GM20431 (cell line): ENCODE data around the gene TRIP13.

Experiments
- in situ Hi-C: fragments of 300-500 bp; cut with MseI, MboI; formaldehyde crosslinking; loops from one replicate; pipeline ENCODE4 v1.15.0; 2020; ENCODE audit warnings: low sequenced_read_pairs; ENCODE audit not compliant: unreplicated experiment

TRIP13 gene

DNA sequence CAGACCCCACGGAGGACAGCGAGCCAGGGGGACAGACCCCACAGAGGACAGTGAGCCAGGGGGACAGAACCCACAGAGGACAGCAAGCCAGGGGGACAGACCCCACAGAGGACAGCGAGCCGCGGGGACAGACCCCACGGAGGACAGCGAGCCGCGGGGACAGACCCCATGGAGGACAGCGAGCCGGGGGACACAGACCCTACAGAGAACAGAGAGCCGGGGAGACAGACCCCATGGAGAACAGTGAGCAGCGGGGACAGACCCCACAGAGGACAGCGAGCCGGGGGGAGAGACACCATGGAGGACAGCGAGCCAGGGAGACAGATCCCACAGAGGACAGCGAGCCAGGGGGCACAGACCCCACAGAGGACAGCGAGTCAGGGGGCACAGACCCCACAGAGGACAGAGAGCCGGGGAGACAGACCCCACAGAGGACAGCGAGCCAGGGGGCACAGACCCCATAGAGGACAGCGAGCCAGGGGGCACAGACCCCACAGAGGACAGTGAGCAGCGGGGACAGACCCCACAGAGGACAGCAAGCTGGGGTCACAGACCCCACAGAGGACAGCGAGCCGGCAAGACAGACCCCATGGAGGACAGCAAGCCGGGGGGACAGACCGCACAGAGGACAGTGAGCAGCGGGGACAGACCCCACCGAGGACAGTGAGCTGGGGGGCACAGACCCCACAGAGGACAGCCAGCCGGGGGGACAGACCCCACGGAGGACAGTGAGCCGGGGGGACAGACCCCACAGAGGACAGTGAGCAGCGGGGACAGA, 37.5 kb upstream of the TRIP13 start:
- in situ Hi-C loops, result no loop called here

- in situ Hi-C loops, result no loop called here
Observed at GRCh38 chr5:855771-856530, 36.7 kb upstream of the TRIP13 start.

DNA sequence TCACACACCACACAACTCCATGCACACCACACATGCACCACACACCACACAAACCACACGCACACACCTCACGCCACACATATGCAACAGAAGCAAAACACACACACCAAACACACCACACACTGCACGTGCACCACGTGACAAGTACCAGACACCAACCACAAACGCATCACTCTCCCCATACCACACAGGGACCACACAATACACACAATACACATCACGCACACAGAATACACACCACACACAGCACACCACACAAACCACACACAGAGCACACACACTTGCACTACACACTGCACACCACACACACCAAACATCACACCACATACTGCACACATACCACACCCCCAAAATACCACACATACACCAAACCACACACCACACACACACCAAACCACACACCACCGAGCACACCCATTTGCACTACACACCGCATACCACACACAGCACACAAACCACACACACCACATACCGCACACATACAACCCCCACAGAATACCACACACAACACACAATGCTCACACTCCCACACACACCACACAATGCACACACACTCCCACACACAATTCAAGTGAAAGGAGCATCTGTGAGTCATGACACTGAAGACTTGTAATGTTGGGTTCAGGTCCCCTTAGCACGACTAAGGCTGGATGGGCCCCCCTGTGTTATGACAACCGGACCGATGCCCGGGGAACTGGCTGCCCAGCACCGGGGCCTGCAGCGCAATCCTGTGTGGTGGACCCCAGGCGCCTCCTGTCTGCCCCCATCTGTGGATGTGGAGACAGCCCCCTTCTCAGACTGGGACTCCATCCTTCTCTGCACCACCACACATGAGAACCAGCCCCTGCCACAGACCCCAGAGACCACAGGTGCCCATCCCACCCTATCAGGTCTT, 35.9 kb upstream of the TRIP13 start:
- in situ Hi-C loops, result no loop called here

DNA sequence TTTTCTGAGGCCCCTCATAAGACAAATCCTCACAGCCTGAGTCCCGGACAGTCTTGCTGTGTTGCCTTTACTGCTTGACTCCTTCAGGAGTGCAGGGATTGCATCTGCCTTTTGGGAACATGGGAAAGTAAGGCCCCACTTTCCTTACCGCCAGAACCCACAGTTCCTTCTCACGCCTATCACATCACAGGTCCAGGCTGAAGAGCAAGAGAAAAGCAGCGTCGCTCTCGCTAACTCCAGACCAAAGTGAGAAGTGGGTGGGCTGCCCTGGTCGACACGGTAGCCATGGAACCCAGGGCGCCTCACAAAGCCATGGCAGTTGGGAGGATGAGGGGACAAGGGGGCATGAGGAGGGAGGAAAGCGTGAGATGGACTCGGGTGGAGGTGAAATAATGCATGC, 34.0 kb upstream of the TRIP13 start:
- in situ Hi-C loops, result no loop called here

- in situ Hi-C loops, result no loop called here
Observed at GRCh38 chr5:859391-859790, 33.3 kb upstream of the TRIP13 start.

DNA sequence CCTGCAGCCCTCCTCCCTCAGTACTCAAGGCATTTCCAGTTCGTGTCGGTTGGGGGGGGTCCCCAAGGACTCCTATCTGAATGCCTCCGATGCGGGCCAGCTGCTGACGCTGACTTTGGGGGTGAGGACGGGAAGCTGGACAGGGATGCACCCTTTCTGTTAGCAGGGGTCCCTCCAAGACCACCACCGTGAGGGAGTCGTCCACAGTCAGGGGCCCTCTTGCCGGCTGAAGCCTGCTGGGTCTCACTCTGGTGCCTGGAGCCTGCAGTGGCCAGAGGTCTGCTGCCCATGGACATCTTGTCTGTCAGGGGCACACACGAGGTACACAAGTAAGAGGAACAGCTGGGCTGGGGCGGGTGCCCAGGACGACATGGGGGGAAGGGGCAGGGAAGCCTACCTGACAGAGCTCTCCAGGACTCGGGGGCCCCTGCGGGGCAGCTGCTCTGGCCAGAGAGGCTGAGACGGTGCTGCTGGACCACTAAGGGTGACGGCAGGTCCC, 32.8 kb upstream of the TRIP13 start:
- in situ Hi-C loops, result no loop called here

DNA sequence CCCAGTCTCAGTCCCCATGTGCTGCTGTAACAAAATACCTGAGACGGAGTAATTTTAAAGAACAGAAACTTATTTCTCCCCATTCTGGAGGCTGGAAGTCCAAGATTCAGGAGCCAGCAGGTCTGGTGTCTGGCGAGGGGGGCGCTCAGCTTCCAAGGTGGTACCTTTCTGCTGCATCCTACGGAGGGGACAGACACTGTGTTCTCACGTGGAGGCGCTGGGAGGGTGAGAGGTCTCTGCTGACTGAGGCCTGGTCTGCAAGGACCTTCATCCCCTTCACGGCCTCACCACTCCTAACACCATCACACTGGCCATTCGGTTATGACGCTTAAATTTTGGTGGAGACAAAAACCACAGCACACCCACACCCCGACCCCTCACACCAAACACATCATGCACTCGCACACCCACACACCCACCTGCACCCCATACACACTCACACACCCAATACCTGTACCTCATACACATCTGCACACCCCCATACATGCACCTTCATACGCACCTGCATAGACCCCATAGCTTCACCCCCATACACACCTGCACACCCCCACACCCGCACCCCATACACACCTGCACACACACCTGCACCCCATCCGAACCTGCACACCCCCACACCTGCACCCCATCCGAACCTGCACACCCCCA, 32.1 kb upstream of the TRIP13 start:
- in situ Hi-C loops, result no loop called here

- in situ Hi-C loops, result no loop called here
Observed at GRCh38 chr5:861442-862366, 31.0 kb upstream of the TRIP13 start.

GRCh38 chr5:862367-863243, 30.1 kb upstream of the TRIP13 start:
- in situ Hi-C loops, result no loop called here

DNA sequence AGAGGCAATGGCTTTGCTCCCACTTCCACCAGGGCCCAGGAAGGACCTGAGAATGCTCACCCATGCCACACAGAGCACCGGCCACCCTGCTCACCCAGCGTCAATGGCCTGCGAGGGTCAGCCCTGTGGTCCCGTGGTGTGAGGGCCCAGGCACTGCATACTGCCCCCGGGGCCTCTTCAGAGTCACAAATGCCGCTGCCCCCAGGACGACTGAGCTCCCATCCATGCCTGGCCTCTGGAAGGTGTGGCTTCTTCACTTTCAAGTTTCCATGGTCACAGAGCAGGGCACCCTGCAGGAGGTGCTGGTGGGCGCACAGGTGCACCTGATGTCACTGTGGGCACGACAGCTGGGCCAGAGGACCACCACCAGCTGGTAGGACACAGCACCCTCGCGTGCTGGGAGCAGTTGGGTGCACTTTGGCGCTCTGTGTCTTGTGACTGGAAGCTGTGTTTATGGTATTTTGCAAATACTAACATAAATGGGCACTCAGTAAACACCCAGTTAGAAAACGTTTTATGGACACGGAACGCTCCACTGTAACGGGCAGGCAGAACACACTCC, 29.4 kb upstream of the TRIP13 start:
- in situ Hi-C loops, result no loop called here

DNA sequence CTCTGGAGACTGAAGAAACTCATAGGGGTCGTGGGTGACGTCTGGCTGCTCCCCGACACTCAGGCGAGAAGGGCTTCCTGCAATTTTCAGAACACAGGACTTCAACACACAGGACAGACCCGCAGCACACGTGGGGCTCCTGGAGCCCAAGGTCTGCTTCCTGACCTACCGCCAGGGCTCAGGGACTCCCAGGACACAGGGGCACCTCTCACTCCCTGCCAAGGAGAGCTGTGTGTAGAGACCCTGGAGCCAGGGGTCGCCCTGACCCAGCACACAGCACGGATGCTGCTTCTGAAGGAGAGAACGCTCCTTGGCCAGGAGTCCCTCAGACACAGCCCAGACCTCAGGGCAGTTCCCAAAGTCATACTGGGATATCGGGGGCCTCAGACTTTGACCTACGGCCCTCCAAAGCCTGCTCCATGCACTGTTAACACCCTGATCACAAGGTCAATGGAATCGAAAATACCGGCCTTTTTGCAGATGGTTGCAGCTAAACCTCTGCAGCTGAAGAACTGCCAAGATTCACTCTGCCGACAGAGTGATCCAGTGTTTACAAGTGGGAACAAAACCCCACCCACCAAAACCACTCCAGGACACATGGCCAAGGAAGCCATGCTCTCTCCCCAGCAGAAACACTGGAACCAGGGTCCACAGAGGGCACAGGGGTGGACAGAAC, 28.1 kb upstream of the TRIP13 start:
- in situ Hi-C loops, result no loop called here

DNA sequence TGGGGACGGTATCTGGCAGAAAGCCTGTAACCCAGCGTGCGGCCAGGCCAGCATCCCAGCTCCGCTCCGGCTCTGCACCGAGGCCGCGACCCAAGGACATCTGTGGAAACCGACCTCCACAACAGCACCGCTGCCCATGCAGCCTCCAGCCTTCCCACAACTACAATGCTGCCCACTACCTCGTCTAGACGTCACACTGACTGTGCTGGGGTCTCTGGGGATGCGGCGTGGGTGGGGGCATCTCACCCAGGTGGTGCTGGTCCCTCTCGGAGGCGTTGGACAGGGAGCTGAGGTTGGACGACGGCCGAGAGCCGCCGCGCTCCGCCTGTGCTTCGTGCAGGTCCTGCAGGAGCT, 27.5 kb upstream of the TRIP13 start:
- in situ Hi-C loops, result no loop called here

DNA sequence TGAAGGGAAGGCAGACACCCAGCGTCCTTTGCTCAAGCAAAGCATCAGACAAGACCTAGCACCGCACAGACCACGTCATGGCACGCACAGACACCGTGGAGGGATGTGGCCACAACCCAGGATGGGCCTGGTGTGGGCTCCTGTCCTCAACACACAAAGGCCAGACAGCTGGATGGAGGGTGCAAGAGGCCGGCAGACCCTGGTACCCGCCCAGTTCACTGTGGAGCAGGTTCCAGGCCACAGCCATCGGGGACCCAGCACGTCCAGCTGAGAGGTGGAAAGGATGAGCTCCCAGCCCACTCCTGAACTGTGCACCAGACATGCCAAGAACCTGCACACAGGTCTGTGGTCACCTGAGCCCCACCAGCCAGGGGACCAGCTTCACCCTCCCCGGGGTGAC, 26.9 kb upstream of the TRIP13 start:
- in situ Hi-C loops, result no loop called here

DNA sequence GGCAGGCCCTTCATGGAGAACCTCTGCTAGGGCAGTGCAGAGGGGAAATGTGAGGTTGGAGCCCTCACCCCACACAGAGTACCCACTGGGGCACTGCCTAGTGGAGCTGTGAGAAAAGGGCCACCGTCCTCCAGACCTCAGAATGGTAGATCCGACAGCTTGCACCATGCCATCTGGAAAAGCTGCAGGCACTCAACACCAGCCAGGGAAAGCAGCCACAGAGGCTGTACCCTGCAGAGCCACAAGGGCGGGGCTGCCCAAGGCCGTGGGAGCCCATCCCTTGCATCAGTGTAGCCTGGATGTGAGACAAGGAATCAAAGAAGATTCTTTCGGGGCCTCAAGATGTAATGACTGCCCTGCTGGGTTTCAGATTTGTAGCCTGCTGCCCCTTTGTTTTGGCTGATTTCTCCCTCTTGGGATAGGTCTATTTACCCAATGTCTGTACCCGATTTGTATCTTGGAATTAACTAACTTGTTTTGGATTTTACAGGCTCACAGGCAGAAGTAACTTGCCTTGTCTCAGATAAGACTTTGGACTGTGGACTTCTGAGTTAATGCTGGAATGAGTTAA, 25.3 kb upstream of the TRIP13 start:
- in situ Hi-C loops, result no loop called here

DNA sequence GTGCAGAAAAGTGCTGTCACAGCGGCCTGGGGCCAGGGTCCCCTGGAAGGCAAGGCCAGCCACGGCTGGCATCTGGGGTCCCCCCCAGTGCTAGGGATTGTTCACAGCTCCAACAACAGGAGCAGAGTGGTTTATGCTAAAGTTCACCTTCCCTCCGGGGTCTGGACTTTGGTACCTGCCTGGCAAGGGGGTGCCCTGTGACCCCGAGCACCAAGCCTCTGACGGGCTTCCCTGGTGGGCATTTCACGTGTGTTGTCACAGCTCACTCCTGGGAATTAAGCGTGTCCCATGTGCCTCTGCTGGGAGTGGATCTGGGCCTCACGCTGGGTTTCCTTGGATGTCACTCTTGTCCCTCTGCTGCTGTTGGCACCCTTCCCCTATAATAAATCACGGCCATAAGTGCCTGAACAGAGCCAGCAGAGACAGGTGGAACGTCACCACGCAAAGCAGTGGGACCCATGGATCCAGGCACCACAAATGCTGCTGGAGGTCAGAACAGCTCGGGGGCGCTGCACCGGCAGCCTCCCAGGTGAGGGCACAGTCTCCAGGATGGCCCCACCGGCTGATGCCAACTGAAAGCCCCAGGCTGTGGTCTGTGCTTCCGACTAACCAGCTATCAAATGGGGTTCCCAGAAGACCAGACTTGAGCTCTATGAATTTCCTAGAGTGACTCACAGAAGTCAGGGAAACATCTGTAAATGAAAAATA, 24.1 kb upstream of the TRIP13 start:
- in situ Hi-C loops, result no loop called here

- in situ Hi-C loops, result no loop called here
Observed at GRCh38 chr5:870956-871355, 21.7 kb upstream of the TRIP13 start.
